ENCODE measurements around the gene IL23R.

Gene IL23R

DNA sequence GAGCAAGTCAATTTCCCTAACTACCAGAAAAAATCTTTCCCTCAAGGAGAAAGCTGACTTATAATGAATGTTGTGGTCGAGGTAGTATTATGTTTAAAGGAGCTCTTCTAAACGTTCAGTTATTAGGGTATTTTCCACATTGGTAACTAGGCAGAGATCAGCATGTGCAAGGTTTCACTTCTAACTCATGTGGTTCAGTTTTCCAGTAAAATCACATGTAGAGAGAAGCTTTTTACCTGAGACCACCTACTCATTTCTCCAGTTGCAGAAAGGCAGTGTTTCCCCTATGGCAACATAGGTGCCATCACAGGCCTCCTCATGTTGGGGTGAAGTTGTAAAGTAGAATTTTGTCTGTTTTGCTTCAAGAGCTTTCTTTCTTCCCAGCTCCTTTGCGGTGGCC lies 23.7 kb downstream of the IL23R start:
- TF ChIP-seq, protein P1, sequence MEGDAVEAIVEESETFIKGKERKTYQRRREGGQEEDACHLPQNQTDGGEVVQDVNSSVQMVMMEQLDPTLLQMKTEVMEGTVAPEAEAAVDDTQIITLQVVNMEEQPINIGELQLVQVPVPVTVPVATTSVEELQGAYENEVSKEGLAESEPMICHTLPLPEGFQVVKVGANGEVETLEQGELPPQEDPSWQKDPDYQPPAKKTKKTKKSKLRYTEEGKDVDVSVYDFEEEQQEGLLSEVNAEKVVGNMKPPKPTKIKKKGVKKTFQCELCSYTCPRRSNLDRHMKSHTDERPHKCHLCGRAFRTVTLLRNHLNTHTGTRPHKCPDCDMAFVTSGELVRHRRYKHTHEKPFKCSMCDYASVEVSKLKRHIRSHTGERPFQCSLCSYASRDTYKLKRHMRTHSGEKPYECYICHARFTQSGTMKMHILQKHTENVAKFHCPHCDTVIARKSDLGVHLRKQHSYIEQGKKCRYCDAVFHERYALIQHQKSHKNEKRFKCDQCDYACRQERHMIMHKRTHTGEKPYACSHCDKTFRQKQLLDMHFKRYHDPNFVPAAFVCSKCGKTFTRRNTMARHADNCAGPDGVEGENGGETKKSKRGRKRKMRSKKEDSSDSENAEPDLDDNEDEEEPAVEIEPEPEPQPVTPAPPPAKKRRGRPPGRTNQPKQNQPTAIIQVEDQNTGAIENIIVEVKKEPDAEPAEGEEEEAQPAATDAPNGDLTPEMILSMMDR (IDR thresholded peaks at IDR 0.05) = no peak

DNA sequence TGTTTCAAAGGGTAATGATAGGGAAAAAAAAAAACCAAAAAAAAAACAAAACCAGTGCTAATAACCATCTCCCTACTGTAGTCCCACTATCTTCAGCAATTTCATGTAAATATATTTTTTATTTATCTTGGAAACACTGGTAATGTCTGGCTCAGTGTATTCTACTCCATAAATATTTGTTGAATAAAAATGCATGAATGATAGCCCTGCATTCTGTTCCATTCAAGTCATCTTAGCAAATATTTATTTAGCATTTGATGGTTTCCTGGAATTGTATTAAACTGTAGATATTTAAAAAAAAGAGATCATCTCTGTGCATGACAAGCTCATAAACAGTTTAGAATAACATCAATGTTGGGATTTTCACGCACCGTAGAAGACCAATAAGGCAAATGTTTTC lies 24.2 kb downstream of the IL23R start:
- TF ChIP-seq, protein P1 (IDR thresholded peaks at IDR 0.05) = no peak

DNA sequence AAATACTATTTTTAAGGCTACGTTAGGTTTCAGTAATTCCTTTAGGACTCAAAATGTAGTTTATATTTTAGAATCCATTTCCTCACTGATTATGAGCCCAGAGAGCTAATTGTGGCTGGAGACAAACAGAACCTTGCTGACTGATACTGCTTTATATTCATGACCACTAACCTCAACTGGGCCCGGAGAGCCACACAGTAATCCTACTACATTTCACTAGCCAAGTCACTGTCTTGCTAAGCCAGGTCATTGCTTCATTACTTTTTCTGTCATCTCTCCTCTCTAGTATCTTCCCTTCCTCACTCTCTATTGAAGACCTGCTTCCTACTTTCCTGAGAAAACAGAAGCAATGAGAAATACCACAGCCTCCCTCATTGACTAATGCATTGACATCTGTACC lies 24.7 kb downstream of the IL23R start:
- TF ChIP-seq, protein P1 (IDR thresholded peaks at IDR 0.05) = no peak

DNA sequence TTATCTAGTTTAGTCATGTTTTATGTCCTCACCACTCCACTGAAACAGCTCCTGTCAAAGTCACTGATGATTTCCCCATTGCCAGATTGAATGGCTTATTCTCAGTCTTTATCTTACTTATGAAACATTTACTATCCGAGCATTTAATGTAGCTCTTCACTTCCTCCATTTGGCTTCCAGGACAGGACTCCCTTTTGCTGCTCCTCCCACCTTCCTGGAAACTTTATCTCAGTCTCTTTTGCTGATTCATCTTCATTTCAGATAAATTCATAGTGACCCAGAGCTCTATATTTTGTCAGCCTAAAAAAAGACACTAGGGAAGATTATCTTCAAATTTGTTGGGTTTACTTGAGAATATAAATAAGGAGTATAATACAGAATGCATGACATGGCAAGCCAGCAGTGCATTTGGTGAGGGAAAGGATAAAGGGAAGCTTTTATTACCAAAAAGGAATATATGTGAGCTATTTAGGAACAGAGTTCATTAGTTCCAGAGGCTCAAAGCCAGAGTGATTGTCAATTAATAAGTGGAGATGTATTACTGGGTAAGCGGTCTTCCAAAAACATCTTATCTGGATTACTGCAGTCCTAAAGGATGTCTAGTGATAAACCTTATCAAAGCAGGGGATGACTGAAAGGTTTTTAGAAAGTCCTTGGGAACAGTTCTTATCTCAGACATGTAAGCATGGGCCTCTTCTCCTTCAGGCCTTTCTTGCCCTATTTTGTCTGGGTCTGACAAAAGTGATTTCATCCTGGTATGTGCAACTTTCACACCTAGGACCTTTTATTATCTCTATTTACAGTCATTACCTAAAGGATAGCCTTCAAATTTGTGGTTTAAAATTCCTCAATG lies 25.6 kb downstream of the IL23R start:
- TF ChIP-seq, protein P1 (IDR thresholded peaks at IDR 0.05) = no peak

DNA sequence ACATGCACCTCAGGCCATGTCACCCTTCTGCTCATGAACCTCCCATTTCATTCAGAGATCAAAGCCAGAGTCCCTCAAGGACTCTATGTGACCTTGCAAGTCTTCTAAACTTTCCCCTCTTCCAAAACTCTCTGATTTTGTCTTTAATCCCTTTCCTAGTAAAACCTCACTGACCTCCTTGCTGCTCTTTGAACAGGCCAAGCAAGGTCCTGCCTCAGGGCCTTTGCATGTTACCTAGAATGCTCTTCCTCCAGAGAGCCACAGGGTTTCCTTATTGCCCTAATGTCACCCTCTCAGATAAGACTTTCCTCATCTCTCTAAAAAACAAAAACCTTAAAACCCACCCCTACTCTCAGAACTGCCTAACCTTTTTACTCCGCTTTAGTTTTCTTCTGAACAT lies 26.6 kb downstream of the IL23R start:
- TF ChIP-seq, protein P1 (IDR thresholded peaks at IDR 0.05) = no peak

DNA sequence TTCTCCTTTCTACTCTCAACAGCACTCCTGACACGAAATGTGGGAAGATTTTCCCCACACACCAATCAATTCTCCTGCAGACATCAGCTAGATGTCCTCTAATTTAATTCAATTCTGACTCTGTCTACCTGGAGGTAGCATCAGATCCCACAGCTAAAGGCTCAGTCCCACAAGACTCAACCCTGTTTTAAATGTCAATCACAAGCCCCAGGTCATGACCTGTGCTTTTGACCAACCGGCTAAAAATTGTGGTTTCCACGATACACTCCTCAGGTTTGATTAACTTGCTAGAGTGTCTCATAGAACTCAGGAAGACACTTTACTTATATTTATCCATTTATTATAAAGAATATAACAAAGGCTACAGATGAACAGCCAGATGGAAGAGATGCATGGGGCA lies 27.4 kb downstream of the IL23R start:
- TF ChIP-seq, protein P1 (IDR thresholded peaks at IDR 0.05) = no peak

DNA sequence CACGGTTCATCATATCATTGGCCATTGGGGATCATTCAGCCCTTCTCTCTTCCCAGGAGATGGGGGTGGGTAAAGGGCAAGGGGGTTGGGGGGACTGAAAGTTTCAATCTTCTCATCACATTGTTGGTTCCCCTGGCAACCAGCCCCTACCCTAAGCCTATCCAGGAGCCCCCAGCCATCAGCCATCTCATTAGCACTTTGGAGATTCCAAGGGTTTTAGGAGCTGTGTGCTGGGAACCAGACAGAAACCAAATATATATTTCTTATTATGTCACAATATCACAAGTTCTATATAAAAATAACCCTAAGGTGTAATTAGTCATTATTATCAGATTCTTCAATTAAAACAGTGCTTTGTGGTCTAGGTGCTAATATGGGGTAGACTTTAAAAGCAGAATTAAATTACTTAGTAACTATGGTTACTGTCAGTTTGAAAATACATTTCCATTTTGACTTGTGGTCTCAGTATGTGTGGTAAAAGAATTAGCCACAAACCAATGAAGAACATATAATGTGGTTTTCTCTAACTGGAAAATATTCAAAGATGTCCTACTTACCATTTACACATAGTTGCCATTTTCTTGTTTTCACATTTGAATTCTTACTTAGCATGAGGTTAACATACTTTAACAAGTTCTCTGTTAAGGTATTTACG lies 28.1 kb downstream of the IL23R start:
- TF ChIP-seq, protein P1 (IDR thresholded peaks at IDR 0.05) = no peak

All from LNCAP (cell line).